ENCODE data around the gene UVRAG.

DNA sequence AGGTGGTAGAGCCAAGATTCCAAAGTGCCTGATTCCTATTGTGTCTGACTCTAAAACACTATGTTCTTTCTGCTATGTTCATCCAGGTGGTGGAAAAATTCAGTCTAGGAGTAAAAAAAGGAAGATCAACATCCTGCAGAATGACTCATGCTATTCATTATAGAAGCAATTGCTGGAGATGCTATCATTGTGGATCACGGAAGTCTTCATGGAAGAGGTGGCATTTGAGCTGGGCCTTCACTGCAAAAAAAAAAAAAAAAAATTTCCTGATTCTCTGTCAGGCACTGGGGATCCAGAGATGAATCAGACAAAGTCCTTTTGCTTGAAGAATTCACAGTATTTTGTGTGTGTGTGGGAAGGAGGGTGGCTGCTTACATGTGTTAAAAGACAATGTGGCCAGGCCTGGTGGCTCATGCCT lies 1.4 kb upstream of the UVRAG start:
- TF ChIP-seq, protein P1, sequence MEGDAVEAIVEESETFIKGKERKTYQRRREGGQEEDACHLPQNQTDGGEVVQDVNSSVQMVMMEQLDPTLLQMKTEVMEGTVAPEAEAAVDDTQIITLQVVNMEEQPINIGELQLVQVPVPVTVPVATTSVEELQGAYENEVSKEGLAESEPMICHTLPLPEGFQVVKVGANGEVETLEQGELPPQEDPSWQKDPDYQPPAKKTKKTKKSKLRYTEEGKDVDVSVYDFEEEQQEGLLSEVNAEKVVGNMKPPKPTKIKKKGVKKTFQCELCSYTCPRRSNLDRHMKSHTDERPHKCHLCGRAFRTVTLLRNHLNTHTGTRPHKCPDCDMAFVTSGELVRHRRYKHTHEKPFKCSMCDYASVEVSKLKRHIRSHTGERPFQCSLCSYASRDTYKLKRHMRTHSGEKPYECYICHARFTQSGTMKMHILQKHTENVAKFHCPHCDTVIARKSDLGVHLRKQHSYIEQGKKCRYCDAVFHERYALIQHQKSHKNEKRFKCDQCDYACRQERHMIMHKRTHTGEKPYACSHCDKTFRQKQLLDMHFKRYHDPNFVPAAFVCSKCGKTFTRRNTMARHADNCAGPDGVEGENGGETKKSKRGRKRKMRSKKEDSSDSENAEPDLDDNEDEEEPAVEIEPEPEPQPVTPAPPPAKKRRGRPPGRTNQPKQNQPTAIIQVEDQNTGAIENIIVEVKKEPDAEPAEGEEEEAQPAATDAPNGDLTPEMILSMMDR (IDR thresholded peaks at IDR 0.05), result no peak
- TF ChIP-seq POLR2A (IDR thresholded peaks at IDR 0.05), result no peak
- peak in 1 of 2 donors; percentile 74 for TF ChIP-seq POLR2AphosphoS5 (IDR thresholded peaks at IDR 0.05; ENCODE audit: insufficient read depth in 1 of 2, low read depth in 1 of 2)
